ENCODE measurements around the gene ETFBKMT. TPM values are rescaled to one million over a fixed set of nuclear protein-coding genes. Genes with fewer than 3 reads are reported as not detected.

Gene ETFBKMT
- polyA plus RNA-seq, 1 donor (not counting 4 experiments of a cell fraction or from before 2014, with no cell fraction given): 1.4 TPM

DNA sequence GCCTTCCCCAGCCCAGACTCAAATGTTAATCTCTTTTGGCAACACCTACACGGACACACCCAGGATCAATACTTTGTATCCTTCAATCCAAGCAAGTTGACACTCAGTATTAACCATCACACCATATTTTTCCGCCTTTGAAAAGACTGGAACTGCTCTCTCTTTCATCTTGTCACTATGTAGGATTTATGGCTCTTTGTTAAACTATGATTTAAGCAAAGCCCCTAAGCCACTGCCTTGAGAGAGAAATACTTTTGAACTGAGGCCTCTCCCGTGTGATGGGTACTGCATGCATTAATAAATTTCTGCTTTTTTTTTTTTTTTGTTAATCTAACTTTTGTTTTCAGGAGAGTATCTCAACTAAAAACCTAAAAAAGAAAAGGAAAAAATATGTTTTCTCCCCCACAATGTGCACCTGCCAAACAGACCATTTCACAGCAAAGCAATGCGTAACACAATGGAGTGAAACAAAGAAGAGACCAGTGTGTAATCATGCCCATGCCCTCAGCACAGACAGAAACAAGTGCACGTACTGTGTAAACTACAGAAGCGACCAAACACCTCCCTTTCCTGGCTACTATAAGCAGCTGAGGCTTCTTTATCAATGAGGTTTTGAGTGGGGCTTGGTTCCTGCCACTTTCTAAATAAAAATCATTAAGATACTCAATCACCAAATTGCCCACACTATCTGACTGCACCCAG, 28.3 kb upstream of the ETFBKMT start:
- Histone ChIP-seq H3K36me3 (ENCODE audit: control insufficient read depth in 2 of 2, extremely low read depth in 1 of 2, insufficient read depth in 2 of 2, low read length in 2 of 2) (no peaks in the 10 kb centered on the region), H3K4me3 (ENCODE audit: control insufficient read depth in 2 of 3, extremely low read depth in 1 of 3, insufficient read depth in 2 of 3, low read depth in 1 of 3, low read length in 3 of 3) (no peak overlapping the region), H3K9me1 (ENCODE audit: control insufficient read depth, extremely low read depth, insufficient read depth, low read length) (no peaks in the 10 kb centered on the region), H3K27me3 (ENCODE audit: control insufficient read depth, extremely low read depth, insufficient read depth, low read length) (no peaks in the 10 kb centered on the region), H2AFZ (ENCODE audit: control insufficient read depth, low read length) (no peak overlapping the region), H3K4me2 (ENCODE audit: control insufficient read depth, extremely low read depth, insufficient read depth, low read depth, low read length) (no peak overlapping the region), H3K9me3 (ENCODE audit: control insufficient read depth, low read depth, low read length) (no peaks in the 10 kb centered on the region), H3K4me1 (ENCODE audit: control insufficient read depth, extremely low read depth, insufficient read depth, low read length) (no peaks in the 10 kb centered on the region), H4K20me1 (ENCODE audit: control insufficient read depth, extremely low read depth, insufficient read depth, low read length) (no peaks in the 10 kb centered on the region), H3K79me2 (ENCODE audit: control insufficient read depth, insufficient read depth, low read length) (no peaks in the 10 kb centered on the region), H3K9ac (ENCODE audit: control insufficient read depth, extremely low read depth, insufficient read depth, low read length) (no peak overlapping the region), H3K27ac (ENCODE audit: control insufficient read depth, insufficient read depth, low read length) (no peak overlapping the region)
- dilution Hi-C loops (cut with MboI; ENCODE audit: extremely low pct_ligation_motif_present, low sequenced_read_pairs): no loop called here
- DNase-seq (ENCODE audit: low read depth, low spot score) (no peak), FAIRE-seq (no peak)
- TF ChIP-seq, protein P1, sequence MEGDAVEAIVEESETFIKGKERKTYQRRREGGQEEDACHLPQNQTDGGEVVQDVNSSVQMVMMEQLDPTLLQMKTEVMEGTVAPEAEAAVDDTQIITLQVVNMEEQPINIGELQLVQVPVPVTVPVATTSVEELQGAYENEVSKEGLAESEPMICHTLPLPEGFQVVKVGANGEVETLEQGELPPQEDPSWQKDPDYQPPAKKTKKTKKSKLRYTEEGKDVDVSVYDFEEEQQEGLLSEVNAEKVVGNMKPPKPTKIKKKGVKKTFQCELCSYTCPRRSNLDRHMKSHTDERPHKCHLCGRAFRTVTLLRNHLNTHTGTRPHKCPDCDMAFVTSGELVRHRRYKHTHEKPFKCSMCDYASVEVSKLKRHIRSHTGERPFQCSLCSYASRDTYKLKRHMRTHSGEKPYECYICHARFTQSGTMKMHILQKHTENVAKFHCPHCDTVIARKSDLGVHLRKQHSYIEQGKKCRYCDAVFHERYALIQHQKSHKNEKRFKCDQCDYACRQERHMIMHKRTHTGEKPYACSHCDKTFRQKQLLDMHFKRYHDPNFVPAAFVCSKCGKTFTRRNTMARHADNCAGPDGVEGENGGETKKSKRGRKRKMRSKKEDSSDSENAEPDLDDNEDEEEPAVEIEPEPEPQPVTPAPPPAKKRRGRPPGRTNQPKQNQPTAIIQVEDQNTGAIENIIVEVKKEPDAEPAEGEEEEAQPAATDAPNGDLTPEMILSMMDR (optimal IDR thresholded peaks at IDR 0.05 in 1 of 3, IDR thresholded peaks at IDR 0.05 in 1 of 3, conservative IDR thresholded peaks at IDR 0.05 in 1 of 3; ENCODE audit: extremely low read depth in 1 of 3, insufficient read depth in 2 of 3, low read length in 3 of 3): no peak
- TF ChIP-seq EZH2 (IDR thresholded peaks at IDR 0.05; ENCODE audit: low read length): no peak

DNA sequence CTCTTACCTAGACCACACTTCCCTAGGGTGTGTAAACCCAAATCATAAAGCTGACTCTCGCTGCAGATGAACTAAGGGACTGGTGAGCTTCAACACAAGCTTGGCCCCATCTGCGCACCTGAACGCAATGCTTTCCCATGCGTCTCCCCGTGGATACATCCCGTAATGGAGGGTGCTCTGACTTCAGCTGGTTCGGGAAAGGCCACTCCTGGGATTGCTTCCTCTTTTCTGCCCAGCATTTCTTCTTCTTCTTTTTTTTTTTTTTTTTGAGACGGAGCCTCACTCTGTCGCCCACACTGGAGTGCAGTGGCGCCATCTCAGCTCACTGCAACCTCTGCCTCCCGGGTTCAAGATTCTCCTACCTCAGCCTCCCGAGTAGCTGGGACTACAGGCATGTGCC, 27.7 kb upstream of the ETFBKMT start:
- TF ChIP-seq, protein P1 (optimal IDR thresholded peaks at IDR 0.05 in 1 of 3, IDR thresholded peaks at IDR 0.05 in 1 of 3, conservative IDR thresholded peaks at IDR 0.05 in 1 of 3; ENCODE audit: extremely low read depth in 1 of 3, insufficient read depth in 2 of 3, low read length in 3 of 3): no peak
- no peak for TF ChIP-seq EZH2 (IDR thresholded peaks at IDR 0.05; ENCODE audit: low read length)
- H3K9me1 ChIP-seq (ENCODE audit: control insufficient read depth, extremely low read depth, insufficient read depth, low read length): no peaks in the 10 kb centered on the region
- no peak overlapping the region for H3K9ac ChIP-seq (ENCODE audit: control insufficient read depth, extremely low read depth, insufficient read depth, low read length)
- no peak for FAIRE-seq
- H3K4me1 ChIP-seq (ENCODE audit: control insufficient read depth, extremely low read depth, insufficient read depth, low read length): no peaks in the 10 kb centered on the region
- DNase-seq (ENCODE audit: low read depth, low spot score): no peak
- no peak overlapping the region for H2AFZ ChIP-seq (ENCODE audit: control insufficient read depth, low read length)
- no peaks in the 10 kb centered on the region for H3K9me3 ChIP-seq (ENCODE audit: control insufficient read depth, low read depth, low read length)
- no peaks in the 10 kb centered on the region for H3K27me3 ChIP-seq (ENCODE audit: control insufficient read depth, extremely low read depth, insufficient read depth, low read length)
- no peaks in the 10 kb centered on the region for H3K79me2 ChIP-seq (ENCODE audit: control insufficient read depth, insufficient read depth, low read length)
- dilution Hi-C loops (cut with MboI; ENCODE audit: extremely low pct_ligation_motif_present, low sequenced_read_pairs): no loop called here
- no peak overlapping the region for H3K4me2 ChIP-seq (ENCODE audit: control insufficient read depth, extremely low read depth, insufficient read depth, low read depth, low read length)
- no peaks in the 10 kb centered on the region for H4K20me1 ChIP-seq (ENCODE audit: control insufficient read depth, extremely low read depth, insufficient read depth, low read length)
- no peaks in the 10 kb centered on the region for H3K36me3 ChIP-seq (ENCODE audit: control insufficient read depth in 2 of 2, extremely low read depth in 1 of 2, insufficient read depth in 2 of 2, low read length in 2 of 2)
- H3K4me3 ChIP-seq (ENCODE audit: control insufficient read depth in 2 of 3, extremely low read depth in 1 of 3, insufficient read depth in 2 of 3, low read depth in 1 of 3, low read length in 3 of 3): no peak overlapping the region
- no peak overlapping the region for H3K27ac ChIP-seq (ENCODE audit: control insufficient read depth, insufficient read depth, low read length)

Measured in keratinocyte (primary cell).